ENCODE measurements around the gene DLGAP1. TPM values are rescaled to one million over a fixed set of nuclear protein-coding genes. Genes with fewer than 3 reads are reported as not detected.

Gene DLGAP1
- total and polyA plus RNA-seq, 10 of the 15 experiments (the other 5 are each of a cell fraction or from before 2014, with no cell fraction given): 0.23 to 27.6 (median 1.9) TPM

DNA sequence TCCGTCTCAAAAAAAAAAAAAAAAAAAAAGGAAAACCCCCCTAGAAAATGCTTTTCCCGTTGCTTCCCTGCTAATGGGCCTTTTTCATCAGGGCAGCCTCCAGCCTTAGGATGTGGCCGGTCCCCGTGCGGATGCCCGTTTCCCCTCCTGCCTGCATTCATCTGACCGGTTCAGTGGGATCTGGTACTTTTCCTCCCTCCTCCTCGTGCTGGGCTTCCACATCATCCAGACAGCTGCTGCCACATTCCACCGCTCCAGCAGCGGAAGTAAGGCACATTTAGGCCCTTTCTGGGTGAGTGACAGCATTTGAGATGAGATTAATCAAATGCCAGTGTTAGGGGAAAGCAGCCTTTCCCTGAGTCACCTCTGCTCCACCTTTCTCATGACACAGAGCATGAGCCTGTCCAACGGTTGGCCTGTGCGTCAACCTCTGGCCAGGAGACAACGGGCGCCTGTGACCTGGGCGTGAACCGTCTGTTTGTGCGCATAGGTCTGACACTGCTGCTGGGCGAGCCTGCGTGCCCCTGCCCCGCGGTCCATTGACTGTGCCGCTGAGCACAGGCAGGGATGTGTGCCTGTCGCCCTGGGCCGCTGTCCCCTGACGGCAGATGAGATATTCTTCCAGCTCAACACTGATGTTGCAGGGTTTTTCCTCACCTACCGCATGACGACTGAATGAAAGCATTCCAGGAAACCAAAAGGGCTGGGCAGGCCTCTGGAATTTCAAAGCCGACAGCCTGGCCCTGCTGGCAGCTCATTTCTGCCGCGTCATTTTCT, 831.1 kb downstream of the DLGAP1 start:
- no TSS peak for BruUV-seq (replicated peaks)
- no peak overlapping the region for H3K4me2 ChIP-seq (ENCODE audit: control insufficient read depth, insufficient read depth)
- TF ChIP-seq SIX5 (IDR thresholded peaks at IDR 0.05; ENCODE audit: low read depth, low read length, severe bottlenecking) (no peak), CBX3 (IDR thresholded peaks at IDR 0.05; ENCODE audit: borderline replicate concordance, low read depth) (no peak), BMI1 (IDR thresholded peaks at IDR 0.05; ENCODE audit: borderline replicate concordance) (no peak)
- TF ChIP-seq, protein P1, sequence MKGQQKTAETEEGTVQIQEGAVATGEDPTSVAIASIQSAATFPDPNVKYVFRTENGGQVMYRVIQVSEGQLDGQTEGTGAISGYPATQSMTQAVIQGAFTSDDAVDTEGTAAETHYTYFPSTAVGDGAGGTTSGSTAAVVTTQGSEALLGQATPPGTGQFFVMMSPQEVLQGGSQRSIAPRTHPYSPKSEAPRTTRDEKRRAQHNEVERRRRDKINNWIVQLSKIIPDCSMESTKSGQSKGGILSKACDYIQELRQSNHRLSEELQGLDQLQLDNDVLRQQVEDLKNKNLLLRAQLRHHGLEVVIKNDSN (IDR thresholded peaks at IDR 0.05; ENCODE audit: borderline replicate concordance, extremely low read length, insufficient read depth, low read depth, low read length): no peak
- TF ChIP-seq, protein P2, sequence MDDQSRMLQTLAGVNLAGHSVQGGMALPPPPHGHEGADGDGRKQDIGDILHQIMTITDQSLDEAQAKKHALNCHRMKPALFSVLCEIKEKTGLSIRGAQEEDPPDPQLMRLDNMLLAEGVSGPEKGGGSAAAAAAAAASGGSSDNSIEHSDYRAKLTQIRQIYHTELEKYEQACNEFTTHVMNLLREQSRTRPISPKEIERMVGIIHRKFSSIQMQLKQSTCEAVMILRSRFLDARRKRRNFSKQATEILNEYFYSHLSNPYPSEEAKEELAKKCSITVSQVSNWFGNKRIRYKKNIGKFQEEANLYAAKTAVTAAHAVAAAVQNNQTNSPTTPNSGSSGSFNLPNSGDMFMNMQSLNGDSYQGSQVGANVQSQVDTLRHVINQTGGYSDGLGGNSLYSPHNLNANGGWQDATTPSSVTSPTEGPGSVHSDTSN (IDR thresholded peaks at IDR 0.05; ENCODE audit: insufficient replicate concordance, low read depth, low read length): no peak
- no peaks in the 10 kb centered on the region for H4K20me1 ChIP-seq (ENCODE audit: control insufficient read depth, insufficient read depth)
- H3K4me3 ChIP-seq: no peak overlapping the region
- no peak for DNase-seq (ENCODE audit: low read depth, low spot score)
- ChIA-PET CTCF (no interaction called here), RAD21 (ENCODE audit: unreplicated experiment) (interaction anchor here (0.6 kb wide), 1 partner anchor 148 kb away, joined by 4 read pairs; no protein-coding TSS in a partner anchor), POLR2A (no interaction called here), SMC1A (ENCODE audit: uncharacterized antibody, unreplicated experiment) (interaction anchor here (0.8 kb wide), 1 partner anchor 12 kb away, joined by 3 read pairs; no protein-coding TSS in a partner anchor)
- ATAC-seq: no peak
- no peaks in the 10 kb centered on the region; a peak in 1 of 4 replicates for H3K36me3 ChIP-seq (ENCODE audit: control insufficient read depth in 2 of 2, insufficient read depth in 2 of 2, low read length in 1 of 2)
- H2AFZ ChIP-seq (ENCODE audit: control insufficient read depth, low read depth, low read length): no peak overlapping the region
- intact Hi-C loops (cut with micrococcal nuclease; ENCODE audit: unreplicated experiment): no loop called here
- in situ Hi-C loops (cut with MboI): no loop called here
- no peaks in the 10 kb centered on the region for H3K4me1 ChIP-seq (ENCODE audit: control insufficient read depth, insufficient read depth, low read length)
- no peak for FAIRE-seq
- no peak overlapping the region for H3K27ac ChIP-seq (ENCODE audit: control insufficient read depth, insufficient read depth)
- WGBS (ENCODE audit: insufficient coverage, insufficient replicate concordance, low lambda C conversion rate, missing lambda C conversion rate): 75% methylated on average over 29 of the region's 30 CpGs
- H3K27me3 ChIP-seq (replicated peaks in 1 of 2; ENCODE audit: control insufficient read depth in 2 of 2, insufficient read depth in 2 of 2, low read length in 1 of 2): no peaks in the 10 kb centered on the region
- no peak overlapping the region for H3K9ac ChIP-seq (ENCODE audit: control insufficient read depth, insufficient read depth, low read length)
- no peaks in the 10 kb centered on the region for H3K79me2 ChIP-seq (ENCODE audit: control insufficient read depth, insufficient read depth, low read length)
- H3K9me3 ChIP-seq (replicated peaks; ENCODE audit: control insufficient read depth, insufficient read depth, low read length): no peaks in the 10 kb centered on the region
